HFF-Myc (cell line): ENCODE results near the gene TRAPPC3.

ENCODE experiments used
- DNase-seq: peaks from one replicate; pipeline ENCODE4 v3.0.0-alpha.2; 2011; ENCODE audit warnings: low read depth; ENCODE audit errors: extremely low read depth
- H3K4me3 ChIP-seq: replicated peaks from 2 replicates; pipeline ENCODE4 v1.5.1; 2011; ENCODE audit warnings: low read depth, mild to moderate bottlenecking, control low read depth, low read length
- CTCF ChIP-seq: IDR thresholded peaks from 2 replicates; pipeline ENCODE4 v1.5.1; 2012; ENCODE audit warnings: mild to moderate bottlenecking, low read depth, low read length, control low read depth; ENCODE audit errors: missing control alignments

The TRAPPC3 gene

GRCh38 chr1:36093929-36094328 is 55.4 kb downstream of the TRAPPC3 start:
- H3K4me3 ChIP-seq = no peak overlapping the region
- no peak for TF ChIP-seq CTCF
- no peak for DNase-seq

- no peak for DNase-seq
- no peak overlapping the region for H3K4me3 ChIP-seq
- no peak for TF ChIP-seq CTCF
These were observed 56.1 kb downstream of the TRAPPC3 start for GRCh38 chr1:36093226-36093625.

GRCh38 chr1:36092798-36093185 is 56.5 kb downstream of the TRAPPC3 start:
- H3K4me3 ChIP-seq = no peak overlapping the region
- no peak for DNase-seq
- no peak for TF ChIP-seq CTCF

GRCh38 chr1:36092166-36092797 is 57.0 kb downstream of the TRAPPC3 start:
- no peak for DNase-seq
- TF ChIP-seq CTCF = no peak
- H3K4me3 ChIP-seq = no peak overlapping the region

- no peak for TF ChIP-seq CTCF
- H3K4me3 ChIP-seq = no peak overlapping the region
- DNase-seq = no peak
These were observed 57.6 kb downstream of the TRAPPC3 start for GRCh38 chr1:36091698-36092097.

GRCh38 chr1:36091141-36091540 is 58.1 kb downstream of the TRAPPC3 start:
- DNase-seq = no peak
- H3K4me3 ChIP-seq = no peak overlapping the region
- no peak for TF ChIP-seq CTCF

GRCh38 chr1:36089393-36090121 is 59.7 kb downstream of the TRAPPC3 start:
- DNase-seq = no peak
- TF ChIP-seq CTCF = no peak

More at GRCh38 chr1:36089393-36090121, 59.7 kb downstream of the TRAPPC3 start:
- H3K4me3 ChIP-seq = peak overlapping the region; percentile 66
